ENCODE data around the gene POLD4. TPM values are rescaled to one million over a fixed set of nuclear protein-coding genes. Genes with fewer than 3 reads are reported as not detected.
"Not testable (repeated sequence)": the region's sequence is repeated elsewhere in the genome, so short reads cannot be mapped to it uniquely, and the experiment has no call there.

Gene POLD4
- polyA plus RNA-seq, 1 experiment, result 45.9 TPM

DNA sequence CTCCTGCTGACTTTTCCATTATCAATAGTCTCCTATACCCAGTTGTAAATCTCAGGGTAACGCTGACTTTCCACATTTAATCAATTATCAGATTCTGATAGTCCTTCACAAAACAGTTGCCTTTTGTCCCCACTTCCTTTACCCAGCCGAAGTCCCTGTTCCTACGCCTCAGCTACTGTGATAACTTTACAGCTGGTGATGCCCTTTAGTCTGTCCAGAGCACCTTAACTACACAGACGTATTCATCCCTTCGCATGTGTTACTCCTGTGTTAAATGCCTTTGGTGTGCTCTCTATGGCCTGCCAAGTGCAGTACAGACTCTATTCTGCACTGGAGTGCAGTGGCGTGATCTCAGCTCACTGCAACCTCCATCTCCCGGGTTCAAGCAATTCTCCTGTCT lies 29.8 kb downstream of the POLD4 start:
- DNase-seq (ENCODE audit: low read depth, low spot score), result no peak
- Histone ChIP-seq H3K27ac (ENCODE audit: low read depth, low read length) (no peak overlapping the region), H3K9me3 (ENCODE audit: control insufficient read depth, insufficient read depth, low read length) (no peaks in the 10 kb centered on the region), H3K27me3 (ENCODE audit: control insufficient read depth, insufficient read depth, low read length) (no peaks in the 10 kb centered on the region), H3K4me3 (ENCODE audit: low read depth, low read length) (no peak overlapping the region)
- TF ChIP-seq, protein P1, sequence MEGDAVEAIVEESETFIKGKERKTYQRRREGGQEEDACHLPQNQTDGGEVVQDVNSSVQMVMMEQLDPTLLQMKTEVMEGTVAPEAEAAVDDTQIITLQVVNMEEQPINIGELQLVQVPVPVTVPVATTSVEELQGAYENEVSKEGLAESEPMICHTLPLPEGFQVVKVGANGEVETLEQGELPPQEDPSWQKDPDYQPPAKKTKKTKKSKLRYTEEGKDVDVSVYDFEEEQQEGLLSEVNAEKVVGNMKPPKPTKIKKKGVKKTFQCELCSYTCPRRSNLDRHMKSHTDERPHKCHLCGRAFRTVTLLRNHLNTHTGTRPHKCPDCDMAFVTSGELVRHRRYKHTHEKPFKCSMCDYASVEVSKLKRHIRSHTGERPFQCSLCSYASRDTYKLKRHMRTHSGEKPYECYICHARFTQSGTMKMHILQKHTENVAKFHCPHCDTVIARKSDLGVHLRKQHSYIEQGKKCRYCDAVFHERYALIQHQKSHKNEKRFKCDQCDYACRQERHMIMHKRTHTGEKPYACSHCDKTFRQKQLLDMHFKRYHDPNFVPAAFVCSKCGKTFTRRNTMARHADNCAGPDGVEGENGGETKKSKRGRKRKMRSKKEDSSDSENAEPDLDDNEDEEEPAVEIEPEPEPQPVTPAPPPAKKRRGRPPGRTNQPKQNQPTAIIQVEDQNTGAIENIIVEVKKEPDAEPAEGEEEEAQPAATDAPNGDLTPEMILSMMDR (IDR thresholded peaks at IDR 0.05; ENCODE audit: low read depth, low read length), result no peak
- ChIA-PET POLR2A (no interaction called here), CTCF (interaction anchor here (1.1 to 3.1 kb wide), 5 partner anchors 22 to 59 kb away, joined by 3 to 16 read pairs (median 4); no protein-coding TSS in a partner anchor)

DNA sequence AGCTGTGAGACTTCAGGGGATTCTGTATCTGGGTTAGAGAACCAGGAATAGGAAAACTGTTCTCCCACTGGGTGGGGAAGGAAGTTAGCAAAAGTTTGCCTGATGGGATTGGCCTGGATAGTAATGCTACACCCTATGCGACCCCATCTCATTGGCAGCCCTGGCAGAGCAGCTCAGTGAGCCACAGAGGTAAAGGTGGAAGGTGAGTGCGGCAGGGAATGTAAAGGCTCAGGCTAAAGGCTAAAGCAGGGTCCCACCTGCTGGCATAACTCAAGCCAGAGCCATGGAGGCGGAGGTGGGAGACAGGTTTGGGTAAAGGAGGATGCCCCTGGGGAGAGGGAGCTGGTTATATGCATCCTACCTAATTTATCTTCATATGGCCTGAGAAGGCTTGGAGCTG lies 31.3 kb downstream of the POLD4 start:
- ChIA-PET CTCF (interaction anchor here (0.5 to 3.1 kb wide), 4 partner anchors 29 to 61 kb away, joined by 4 to 16 read pairs (median 6); no protein-coding TSS in a partner anchor), POLR2A (no interaction called here)
- Histone ChIP-seq H3K27ac (ENCODE audit: low read depth, low read length) (no peak overlapping the region), H3K4me3 (ENCODE audit: low read depth, low read length) (no peak overlapping the region), H3K9me3 (ENCODE audit: control insufficient read depth, insufficient read depth, low read length) (no peaks in the 10 kb centered on the region; the same call in 1 of the 2 replicates), H3K27me3 (ENCODE audit: control insufficient read depth, insufficient read depth, low read length) (no peaks in the 10 kb centered on the region)
- no peak for DNase-seq (ENCODE audit: low read depth, low spot score)
- TF ChIP-seq, protein P1 (IDR thresholded peaks at IDR 0.05; ENCODE audit: low read depth, low read length), result no peak

DNA sequence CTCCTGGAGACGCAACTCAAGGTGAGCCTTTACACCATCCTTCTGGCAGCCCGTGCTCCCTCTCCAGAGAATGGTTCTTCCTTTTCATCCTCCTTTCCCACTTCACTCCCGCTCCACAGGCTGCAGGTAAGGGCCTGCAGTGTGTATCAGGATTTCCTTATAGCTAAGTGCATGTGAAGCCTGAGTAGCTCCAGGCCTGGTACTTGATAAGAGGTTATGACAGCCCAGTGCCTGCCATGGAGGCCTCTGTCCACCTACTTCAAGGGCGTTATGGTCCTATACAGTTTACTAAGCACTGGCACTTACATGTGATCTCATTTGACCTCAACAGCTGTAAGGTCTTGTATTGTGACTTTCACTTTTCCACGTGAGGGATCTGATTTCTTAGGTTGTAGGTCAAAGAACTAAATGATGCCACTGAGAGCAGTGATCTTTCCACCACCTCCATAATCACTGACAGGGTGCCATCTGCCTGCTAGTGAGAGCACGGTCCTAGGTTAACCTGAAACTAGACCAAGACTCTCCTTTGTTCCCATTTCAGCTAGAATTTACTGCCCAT lies 32.0 kb downstream of the POLD4 start:
- no peak overlapping the region for H3K4me3 ChIP-seq (ENCODE audit: low read depth, low read length)
- TF ChIP-seq, protein P1 (IDR thresholded peaks at IDR 0.05; ENCODE audit: low read depth, low read length), result no peak
- no peaks in the 10 kb centered on the region for H3K27me3 ChIP-seq (ENCODE audit: control insufficient read depth, insufficient read depth, low read length)
- no peak for DNase-seq (ENCODE audit: low read depth, low spot score)
- H3K27ac ChIP-seq (ENCODE audit: low read depth, low read length), result no peak overlapping the region
- CTCF ChIA-PET, result interaction anchor here (1.1 to 5.1 kb wide), 4 partner anchors 30 to 60 kb away, joined by 4 to 71 read pairs (median 14); no protein-coding TSS in a partner anchor
- POLR2A ChIA-PET, result interaction anchor here (0.6 kb wide), 1 partner anchor 43 kb away, joined by 3 read pairs; no protein-coding TSS in a partner anchor
- no peaks in the 10 kb centered on the region; the same call in 1 of the 2 replicates for H3K9me3 ChIP-seq (ENCODE audit: control insufficient read depth, insufficient read depth, low read length)

DNA sequence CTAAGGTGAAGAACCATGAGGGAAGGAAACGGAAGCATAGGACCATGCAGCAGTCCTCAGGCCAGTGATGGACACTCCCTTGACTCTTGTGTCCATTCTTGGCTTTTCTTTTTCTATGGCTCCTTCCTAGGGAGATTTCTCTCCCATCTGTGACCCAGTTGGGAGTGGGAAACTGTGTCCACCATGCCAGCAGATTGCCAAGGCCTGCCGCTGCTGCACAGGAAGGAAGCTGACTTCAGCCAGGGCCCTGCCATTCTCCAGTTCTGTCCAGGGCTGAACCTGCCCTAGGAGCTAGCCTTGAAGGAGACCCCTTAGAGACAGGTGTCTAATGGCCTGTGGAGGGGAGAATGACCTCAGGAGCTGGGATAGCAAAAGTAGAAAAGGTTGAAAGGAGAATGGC lies 32.7 kb downstream of the POLD4 start:
- ChIA-PET CTCF (interaction anchor here (0.6 to 5.1 kb wide), 7 partner anchors 25 to 66 kb away, joined by 3 to 71 read pairs (median 9); no protein-coding TSS in a partner anchor), POLR2A (interaction anchor here (0.6 to 1.1 kb wide), 2 partner anchors 31 to 43 kb away, joined by 3 read pairs; partner anchors contain the start of gene ANKRD13D)
- Histone ChIP-seq H3K9me3 (ENCODE audit: control insufficient read depth, insufficient read depth, low read length) (no peaks in the 10 kb centered on the region; the same call in 1 of the 2 replicates), H3K27me3 (ENCODE audit: control insufficient read depth, insufficient read depth, low read length) (no peaks in the 10 kb centered on the region), H3K27ac (ENCODE audit: low read depth, low read length) (no peak overlapping the region), H3K4me3 (ENCODE audit: low read depth, low read length) (no peak overlapping the region)
- TF ChIP-seq, protein P1 (IDR thresholded peaks at IDR 0.05; ENCODE audit: low read depth, low read length), result no peak
- no peak for DNase-seq (ENCODE audit: low read depth, low spot score)

DNA sequence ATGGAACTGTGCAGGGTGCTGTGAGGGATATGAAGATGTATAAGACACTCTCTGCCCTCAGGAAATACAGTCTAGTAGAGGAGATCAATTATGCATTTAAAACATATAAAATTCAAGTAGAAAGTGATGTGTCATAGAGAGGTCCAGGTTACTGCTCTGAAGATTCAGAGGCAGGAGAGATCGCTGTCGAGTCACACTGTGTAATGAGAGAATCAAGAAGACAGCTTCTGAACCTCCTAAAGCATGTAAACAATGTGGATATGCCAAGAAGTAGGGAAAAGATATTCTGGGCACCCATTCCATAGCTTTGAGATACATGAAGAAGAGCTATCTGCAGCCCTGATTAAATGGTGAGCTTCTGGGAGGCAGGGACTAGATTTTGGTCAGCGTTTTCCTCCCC lies 33.3 kb downstream of the POLD4 start:
- TF ChIP-seq, protein P1 (IDR thresholded peaks at IDR 0.05; ENCODE audit: low read depth, low read length), result no peak
- H3K27ac ChIP-seq (ENCODE audit: low read depth, low read length), result no peak overlapping the region
- no peaks in the 10 kb centered on the region; the same call in 1 of the 2 replicates for H3K9me3 ChIP-seq (ENCODE audit: control insufficient read depth, insufficient read depth, low read length)
- ChIA-PET CTCF (interaction anchor here (0.6 to 5.1 kb wide), 7 partner anchors 26 to 67 kb away, joined by 3 to 71 read pairs (median 9); no protein-coding TSS in a partner anchor), POLR2A (interaction anchor here (1.1 kb wide), 1 partner anchor 31 kb away, joined by 3 read pairs; the partner anchor contains the start of gene ANKRD13D)
- DNase-seq (ENCODE audit: low read depth, low spot score), result peak; percentile 18
- no peaks in the 10 kb centered on the region for H3K27me3 ChIP-seq (ENCODE audit: control insufficient read depth, insufficient read depth, low read length)
- H3K4me3 ChIP-seq (ENCODE audit: low read depth, low read length), result no peak overlapping the region

DNA sequence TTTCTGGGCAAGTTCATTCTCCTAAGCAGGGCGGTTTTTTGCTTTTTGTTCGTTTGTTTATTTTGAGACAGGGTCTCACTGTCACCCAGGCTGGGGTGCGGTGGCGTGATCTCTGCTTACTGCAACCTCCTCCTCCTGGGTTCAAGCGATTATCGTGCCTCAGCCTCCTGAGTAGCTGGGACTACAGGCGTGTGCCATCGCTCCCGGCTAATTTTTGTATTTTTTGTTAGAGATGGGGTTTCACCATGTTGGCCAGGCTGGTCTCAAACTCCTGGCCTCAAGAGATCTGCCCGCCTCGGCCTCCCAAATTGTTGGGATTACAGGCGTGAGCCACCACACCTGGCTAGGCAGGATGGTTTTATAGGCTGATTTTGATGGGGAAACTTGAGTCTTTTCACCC lies 34.5 kb downstream of the POLD4 start:
- not testable (repeated sequence) for H3K9me3 ChIP-seq (ENCODE audit: control insufficient read depth, insufficient read depth, low read length); H3K27me3 ChIP-seq (ENCODE audit: control insufficient read depth, insufficient read depth, low read length); H3K4me3 ChIP-seq (ENCODE audit: low read depth, low read length); DNase-seq (ENCODE audit: low read depth, low spot score); H3K27ac ChIP-seq (ENCODE audit: low read depth, low read length)
- ChIA-PET CTCF (interaction anchor here (0.7 to 5.1 kb wide), 8 partner anchors 27 to 864 kb away, joined by 3 to 71 read pairs (median 9); no protein-coding TSS in a partner anchor), POLR2A (interaction anchor here (2.6 kb wide), 1 partner anchor 56 kb away, joined by 18 read pairs; no protein-coding TSS in a partner anchor)

Data from AG04450 (cell line).